Endodermal cell (in vitro differentiated cells): Measurements from ENCODE around the gene APOC4. TPM values are rescaled to one million over a fixed set of nuclear protein-coding genes. Genes with fewer than 3 reads are reported as not detected.

Source experiments
- DNase-seq: peaks from one replicate; pipeline ENCODE4 v3.0.0-alpha.2; 2017
- H3K27ac ChIP-seq: 2 replicates; pipeline ENCODE4 v1.5.1; 2013; ENCODE audit warnings: mild to moderate bottlenecking, low read depth, low read length, moderate library complexity
- H3K27me3 ChIP-seq: 2 replicates; pipeline ENCODE4 v1.6.1; 2013; ENCODE audit warnings: mild to moderate bottlenecking, low read length, moderate library complexity; ENCODE audit not compliant: insufficient read depth, control insufficient read depth, poor library complexity, severe bottlenecking
- H3K36me3 ChIP-seq: 2 replicates; pipeline ENCODE4 v1.7.0; 2013; ENCODE audit warnings: mild to moderate bottlenecking, low read length, moderate library complexity; ENCODE audit not compliant: control insufficient read depth, insufficient read depth
- H3K4me1 ChIP-seq: one replicate; pipeline ENCODE4 v1.7.0; 2013; ENCODE audit warnings: low read length; ENCODE audit not compliant: control insufficient read depth, insufficient read depth
- H3K4me3 ChIP-seq: 2 replicates; pipeline ENCODE4 v1.5.1; 2013; ENCODE audit warnings: mild to moderate bottlenecking, low read length, moderate library complexity
- H3K9ac ChIP-seq: 2 replicates; pipeline ENCODE4 v1.6.1; 2013; ENCODE audit warnings: mild to moderate bottlenecking, low read length, moderate library complexity; ENCODE audit not compliant: poor library complexity, severe bottlenecking; ENCODE audit errors: extremely low read depth
- H3K9me3 ChIP-seq: 2 replicates; pipeline ENCODE4 v1.6.1; 2013; ENCODE audit warnings: mild to moderate bottlenecking, low read length, moderate library complexity; ENCODE audit not compliant: control insufficient read depth
- H3K27ac Mint-ChIP-seq: 2 replicates; pipeline ENCODE4 v1.8.0; 2020; ENCODE audit warnings: mixed read lengths
- H3K27me3 Mint-ChIP-seq: 2 replicates; pipeline ENCODE4 v1.8.0; 2021; ENCODE audit warnings: mild to moderate bottlenecking, mixed read lengths; ENCODE audit not compliant: insufficient read depth
- H3K36me3 Mint-ChIP-seq: 2 replicates; pipeline ENCODE4 v1.8.0; 2020; ENCODE audit warnings: low read depth, mixed read lengths
- H3K4me1 Mint-ChIP-seq: 2 replicates; pipeline ENCODE4 v1.8.0; 2020; ENCODE audit warnings: mixed read lengths
- H3K4me3 Mint-ChIP-seq: 2 replicates; pipeline ENCODE4 v1.8.0; 2020; ENCODE audit warnings: mild to moderate bottlenecking, moderate library complexity, mixed read lengths
- H3K9me3 Mint-ChIP-seq: 2 replicates; pipeline ENCODE4 v1.8.0; 2020; ENCODE audit warnings: mild to moderate bottlenecking, mixed read lengths
- CTCF ChIP-seq: fragments of 200-600 bp; sonication (generic); conservative IDR thresholded peaks from 2 replicates; pipeline ENCODE4 v1.5.0; 2021; ENCODE audit warnings: antibody characterized with exemption, mild to moderate bottlenecking
- WGBS, 2 experiments: methylation state at CpG; one replicate each; pipeline versions ENCODE4 v1.1.5 to v1.1.7; 2013; ENCODE audit warnings: missing lambda C conversion rate in 2 of 2, mixed read lengths in 1 of 2; ENCODE audit not compliant: insufficient coverage in 1 of 2, insufficient read length in 1 of 2; 5-methylcytosine and 5-hydroxymethylcytosine counted together
- total RNA-seq, 2 donors: library from RNA; stranded (reverse); fragmentation: NEBNext Ultra II Directional in 1 of 2; extraction: Animal tissue kit (Norgen Biotek cat#: 25700) in 1 of 2; gene quantifications; 2 replicates in 1 of 2; 3 replicates in 1 of 2; pipeline ENCODE4 v1.2.1, GENCODE V29; 2021

The APOC4 gene
- total RNA-seq, 2 donors from 2014 or later, result not detected

- H3K27ac ChIP-seq, result no peak overlapping the region
- Mint-ChIP-seq H3K36me3 (peaks cover 58% of the 10 kb centered on the region), H3K4me3 (no peak overlapping the region), H3K27ac (no peak overlapping the region), H3K4me1 (no peaks in the 10 kb centered on the region), H3K27me3 (no peaks in the 10 kb centered on the region), H3K9me3 (no peaks in the 10 kb centered on the region)
- DNase-seq, result no peak
- no peak overlapping the region for H3K4me3 ChIP-seq
- 95 to 98% methylated on average over 13 to 19 of the region's 19 CpGs for WGBS, 2 experiments
- H3K4me1 ChIP-seq, result peaks cover 6% of the 10 kb centered on the region
- H3K27me3 ChIP-seq, result no peaks in the 10 kb centered on the region
- TF ChIP-seq CTCF, result no peak
- no peaks in the 10 kb centered on the region for H3K9me3 ChIP-seq
- peaks cover 47% of the 10 kb centered on the region for H3K36me3 ChIP-seq
- H3K9ac ChIP-seq, result no peak overlapping the region
These were observed 41.5 kb upstream of the APOC4 start for GRCh38 chr19:44900328-44901244.

DNA sequence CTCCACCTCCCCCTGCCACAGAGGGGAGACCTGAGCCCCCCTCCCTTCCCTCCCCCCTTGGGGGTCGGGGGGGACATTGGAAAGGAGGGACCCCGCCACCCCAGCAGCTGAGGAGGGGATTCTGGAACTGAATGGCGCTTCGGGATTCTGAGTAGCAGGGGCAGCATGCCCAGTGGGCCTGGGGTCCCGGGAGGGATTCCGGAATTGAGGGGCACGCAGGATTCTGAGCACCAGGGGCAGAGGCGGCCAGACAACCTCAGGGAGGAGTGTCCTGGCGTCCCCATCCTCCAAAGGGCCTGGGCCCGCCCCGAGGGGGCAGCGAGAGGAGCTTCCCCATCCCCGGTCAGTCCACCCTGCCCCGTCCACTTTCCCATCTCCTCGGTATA lies 38.8 kb upstream of the APOC4 start:
- no peak overlapping the region for H3K4me3 ChIP-seq
- H3K9me3 ChIP-seq, result no peaks in the 10 kb centered on the region
- H3K36me3 ChIP-seq, result peaks cover 40% of the 10 kb centered on the region
- TF ChIP-seq CTCF, result no peak
- peaks cover 3% of the 10 kb centered on the region for H3K4me1 Mint-ChIP-seq
- no peak for DNase-seq
- peaks cover 6% of the 10 kb centered on the region for H3K4me1 ChIP-seq
- no peaks in the 10 kb centered on the region for H3K27me3 Mint-ChIP-seq
- WGBS, 2 experiments, result 60 to 82% methylated on average over 1 to 12 of the region's 15 CpGs
- H3K36me3 Mint-ChIP-seq, result peaks cover 56% of the 10 kb centered on the region
- no peak overlapping the region for H3K27ac ChIP-seq
- peak overlapping the region; percentile 27 for H3K27ac Mint-ChIP-seq
- no peak overlapping the region for H3K4me3 Mint-ChIP-seq
- H3K27me3 ChIP-seq, result no peaks in the 10 kb centered on the region
- no peak overlapping the region for H3K9ac ChIP-seq
- no peaks in the 10 kb centered on the region for H3K9me3 Mint-ChIP-seq

GRCh38 chr19:44903602-44904425 lies 38.2 kb upstream of the APOC4 start:
- TF ChIP-seq CTCF, result peak; percentile 99
- Mint-ChIP-seq H3K27me3 (no peaks in the 10 kb centered on the region), H3K4me3 (peak overlapping the region; percentile 11), H3K27ac (peak overlapping the region; percentile 74), H3K36me3 (peaks cover 58% of the 10 kb centered on the region), H3K4me1 (peaks cover 5% of the 10 kb centered on the region), H3K9me3 (no peaks in the 10 kb centered on the region)
- 40 to 47% methylated on average over 15 to 24 of the region's 24 CpGs for WGBS, 2 experiments
- H3K9ac ChIP-seq, result no peak overlapping the region
- no peaks in the 10 kb centered on the region for H3K27me3 ChIP-seq
- peaks cover 42% of the 10 kb centered on the region for H3K36me3 ChIP-seq
- H3K4me3 ChIP-seq, result no peak overlapping the region
- DNase-seq, result peak; percentile 96
- H3K27ac ChIP-seq, result no peak overlapping the region
- H3K9me3 ChIP-seq, result no peaks in the 10 kb centered on the region
- peaks cover 6% of the 10 kb centered on the region for H3K4me1 ChIP-seq
